Measurements from ENCODE around the gene MAGI3.

- TF ChIP-seq CTCF (IDR thresholded peaks at IDR 0.05): no peak
- no peak for TF ChIP-seq EZH2 (IDR thresholded peaks at IDR 0.05; ENCODE audit: borderline replicate concordance, insufficient read depth, low read depth, low read length, poor library complexity, severe bottlenecking)
Measured at GRCh38 chr1:113701429-113701828, 311.1 kb downstream of the MAGI3 start.

Measured in B cell (primary cell).